Chondrocyte (in vitro differentiated cells): ENCODE results near the gene SLC7A1. TPM values are rescaled to one million over a fixed set of nuclear protein-coding genes. Genes with fewer than 3 reads are reported as not detected.

ENCODE experiments used
- DNase-seq: peaks from one replicate; pipeline ENCODE4 v3.0.0; 2021; ENCODE audit warnings: mixed read lengths, low spot score
- H3K27ac Mint-ChIP-seq: one replicate; pipeline ENCODE4 v1.8.0; 2021; ENCODE audit warnings: mild to moderate bottlenecking, moderate library complexity, mixed read lengths; ENCODE audit not compliant: unreplicated experiment
- H3K27me3 Mint-ChIP-seq: 2 replicates; pipeline ENCODE4 v1.8.0; 2021; ENCODE audit warnings: low read depth, mixed read lengths
- H3K36me3 Mint-ChIP-seq: 2 replicates; pipeline ENCODE4 v1.8.0; 2021; ENCODE audit warnings: low read depth, mixed read lengths
- H3K4me1 Mint-ChIP-seq: 2 replicates; pipeline ENCODE4 v1.8.0; 2021; ENCODE audit warnings: low read depth, mild to moderate bottlenecking, mixed read lengths
- H3K4me3 Mint-ChIP-seq: one replicate; pipeline ENCODE4 v1.8.0; 2021; ENCODE audit warnings: mild to moderate bottlenecking, moderate library complexity, mixed read lengths; ENCODE audit not compliant: unreplicated experiment
- H3K9me3 Mint-ChIP-seq: 2 replicates; pipeline ENCODE4 v1.8.0; 2021; ENCODE audit warnings: low read depth, mixed read lengths
- total RNA-seq: library from RNA; stranded (reverse); gene quantifications from 3 replicates; pipeline ENCODE4 v1.2.1, GENCODE V29; 2021
- TF ChIP-seq, protein P1 (sequence below): fragments of 200-600 bp; sonication (generic); IDR thresholded peaks from 2 replicates; pipeline ENCODE4 v1.5.0; 2021; ENCODE audit warnings: antibody characterized with exemption, mild to moderate bottlenecking, moderate library complexity

SLC7A1 gene
- total RNA-seq, 1 donor from 2014 or later = 111 TPM

DNA sequence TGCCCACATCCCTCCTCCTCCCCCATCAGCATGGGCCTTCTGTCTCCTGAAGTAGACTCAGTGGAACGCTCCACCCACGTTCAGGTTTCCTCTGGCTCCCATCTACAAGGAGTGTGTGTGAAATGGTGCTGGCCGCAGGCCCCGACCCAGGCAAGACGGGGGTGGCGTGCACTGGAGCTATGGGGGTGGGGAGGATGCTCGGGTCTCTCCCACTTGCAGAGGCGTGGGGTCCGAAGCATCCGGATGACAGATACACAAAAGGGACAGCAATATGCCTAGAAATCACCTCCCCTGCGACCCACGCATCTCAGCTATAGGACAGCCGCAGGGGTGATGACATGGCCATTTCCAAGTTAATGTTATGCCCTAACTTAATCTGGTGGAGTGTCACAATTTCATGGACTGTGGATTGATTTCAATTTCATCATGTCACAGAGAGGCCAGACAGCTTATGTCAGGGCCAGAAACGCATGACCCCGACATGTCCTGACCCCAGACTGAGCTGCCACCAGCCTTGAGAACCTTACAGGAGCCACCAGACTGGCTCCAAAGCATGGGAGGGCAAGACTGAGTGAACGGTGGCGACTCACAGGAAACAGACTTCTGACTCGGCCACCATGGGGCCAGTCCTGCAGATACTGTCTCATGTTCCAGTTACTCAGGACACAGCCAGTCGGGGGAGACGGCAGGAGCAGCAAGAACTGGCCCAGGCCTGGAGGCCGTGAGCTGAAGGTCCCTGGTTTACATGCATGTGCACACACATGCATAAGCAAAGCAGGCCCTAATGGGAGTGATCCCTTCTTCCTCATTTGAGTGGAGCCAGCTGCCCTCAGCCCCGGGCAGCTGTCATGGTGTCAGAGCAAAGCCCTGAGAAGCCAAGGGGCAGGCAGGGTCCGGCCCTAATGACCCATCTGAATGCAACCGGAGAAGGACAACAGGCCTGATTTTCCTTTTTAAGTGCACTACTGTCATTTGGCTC, 82.2 kb downstream of the SLC7A1 start:
- H3K4me3 Mint-ChIP-seq = no peak overlapping the region
- no peaks in the 10 kb centered on the region for H3K9me3 Mint-ChIP-seq
- TF ChIP-seq, protein P1, sequence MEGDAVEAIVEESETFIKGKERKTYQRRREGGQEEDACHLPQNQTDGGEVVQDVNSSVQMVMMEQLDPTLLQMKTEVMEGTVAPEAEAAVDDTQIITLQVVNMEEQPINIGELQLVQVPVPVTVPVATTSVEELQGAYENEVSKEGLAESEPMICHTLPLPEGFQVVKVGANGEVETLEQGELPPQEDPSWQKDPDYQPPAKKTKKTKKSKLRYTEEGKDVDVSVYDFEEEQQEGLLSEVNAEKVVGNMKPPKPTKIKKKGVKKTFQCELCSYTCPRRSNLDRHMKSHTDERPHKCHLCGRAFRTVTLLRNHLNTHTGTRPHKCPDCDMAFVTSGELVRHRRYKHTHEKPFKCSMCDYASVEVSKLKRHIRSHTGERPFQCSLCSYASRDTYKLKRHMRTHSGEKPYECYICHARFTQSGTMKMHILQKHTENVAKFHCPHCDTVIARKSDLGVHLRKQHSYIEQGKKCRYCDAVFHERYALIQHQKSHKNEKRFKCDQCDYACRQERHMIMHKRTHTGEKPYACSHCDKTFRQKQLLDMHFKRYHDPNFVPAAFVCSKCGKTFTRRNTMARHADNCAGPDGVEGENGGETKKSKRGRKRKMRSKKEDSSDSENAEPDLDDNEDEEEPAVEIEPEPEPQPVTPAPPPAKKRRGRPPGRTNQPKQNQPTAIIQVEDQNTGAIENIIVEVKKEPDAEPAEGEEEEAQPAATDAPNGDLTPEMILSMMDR = no peak
- peaks cover 49% of the 10 kb centered on the region for H3K36me3 Mint-ChIP-seq
- H3K4me1 Mint-ChIP-seq = peaks cover 33% of the 10 kb centered on the region
- peak overlapping the region; percentile 69 for H3K27ac Mint-ChIP-seq
- no peak for DNase-seq
- H3K27me3 Mint-ChIP-seq = no peaks in the 10 kb centered on the region

DNA sequence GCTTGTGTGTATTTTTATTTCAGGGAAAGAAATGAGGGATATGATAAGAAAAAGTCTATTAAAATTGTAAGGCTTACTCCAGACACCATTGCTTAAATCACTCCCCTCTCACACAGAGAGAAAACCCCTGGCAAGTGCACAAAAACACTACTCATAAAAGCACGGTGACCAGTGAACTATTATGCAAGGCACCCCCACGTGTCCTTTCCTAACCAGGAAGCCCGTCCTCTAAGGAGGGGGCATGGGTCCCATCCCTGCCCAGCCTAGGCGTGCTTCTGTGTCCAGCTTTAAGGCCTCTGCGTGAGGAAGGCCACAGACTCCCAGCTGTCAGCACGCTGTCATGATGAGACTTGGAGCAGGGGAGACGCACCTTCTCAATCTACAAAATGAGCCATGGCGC, 83.5 kb downstream of the SLC7A1 start:
- H3K36me3 Mint-ChIP-seq = peaks cover 36% of the 10 kb centered on the region
- H3K4me3 Mint-ChIP-seq = no peak overlapping the region
- no peak for DNase-seq
- no peaks in the 10 kb centered on the region for H3K27me3 Mint-ChIP-seq
- TF ChIP-seq, protein P1 = no peak
- H3K4me1 Mint-ChIP-seq = peaks cover 33% of the 10 kb centered on the region
- no peaks in the 10 kb centered on the region for H3K9me3 Mint-ChIP-seq
- H3K27ac Mint-ChIP-seq = no peak overlapping the region

DNA sequence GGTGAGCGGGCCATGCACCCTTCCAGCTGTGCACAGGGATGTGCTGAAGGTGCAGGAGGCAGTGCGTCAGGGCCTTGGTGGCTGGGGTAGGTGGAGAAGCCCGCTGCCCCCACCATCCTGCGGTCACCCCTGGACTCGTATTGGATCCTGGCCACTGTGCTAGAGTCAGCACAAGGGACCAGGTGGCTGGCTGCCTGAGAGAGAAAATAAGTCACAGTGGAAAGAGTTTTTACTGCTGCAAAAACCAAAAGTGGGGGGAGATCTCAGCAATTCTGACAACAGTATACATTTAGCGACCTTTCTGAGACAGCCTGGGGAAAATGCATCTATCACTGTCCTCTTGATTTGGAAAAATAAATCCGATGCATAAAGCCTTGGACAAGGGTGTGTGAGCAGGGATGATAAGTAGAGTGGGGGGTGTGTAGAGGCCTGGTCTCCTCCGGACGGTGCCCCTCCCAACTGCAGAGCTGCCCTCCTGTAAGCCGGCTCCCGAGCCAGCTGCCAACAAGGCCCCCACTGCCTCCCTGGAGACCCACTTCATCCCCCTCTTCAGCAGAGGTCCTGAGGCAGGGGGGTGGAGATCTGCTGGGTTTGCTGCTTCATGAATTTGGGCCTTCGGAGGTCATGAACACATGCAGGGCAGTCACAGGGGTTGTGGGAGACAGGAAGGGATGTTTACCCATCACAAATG, 84.2 kb downstream of the SLC7A1 start:
- peaks cover 33% of the 10 kb centered on the region for H3K4me1 Mint-ChIP-seq
- no peaks in the 10 kb centered on the region for H3K9me3 Mint-ChIP-seq
- no peak overlapping the region for H3K4me3 Mint-ChIP-seq
- no peak overlapping the region for H3K27ac Mint-ChIP-seq
- TF ChIP-seq, protein P1 = no peak
- no peaks in the 10 kb centered on the region for H3K27me3 Mint-ChIP-seq
- DNase-seq = no peak
- peaks cover 32% of the 10 kb centered on the region for H3K36me3 Mint-ChIP-seq

DNA sequence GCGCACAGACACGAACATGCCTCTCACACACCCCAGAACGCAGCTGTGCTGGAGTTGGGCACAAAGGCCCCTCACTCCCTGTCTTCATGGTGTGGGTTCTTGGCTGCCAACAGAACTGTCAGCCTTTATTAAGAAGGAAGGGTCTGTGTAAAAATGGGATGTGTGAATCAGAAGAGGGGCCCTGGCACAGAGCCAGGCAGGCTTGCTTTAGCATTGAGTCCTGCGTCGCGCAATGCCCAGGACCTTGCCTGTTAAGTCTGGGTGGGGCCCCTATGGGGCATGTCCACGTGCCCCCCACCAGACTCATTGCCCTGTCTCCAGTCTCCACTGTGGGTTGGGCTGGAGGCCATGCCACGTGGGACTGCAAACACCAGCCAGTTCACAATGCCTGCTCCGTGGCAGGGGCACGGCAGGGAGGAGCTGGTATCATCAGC, 84.8 kb downstream of the SLC7A1 start:
- H3K9me3 Mint-ChIP-seq = no peaks in the 10 kb centered on the region
- peaks cover 28% of the 10 kb centered on the region for H3K36me3 Mint-ChIP-seq
- TF ChIP-seq, protein P1 = no peak
- no peak for DNase-seq
- H3K27ac Mint-ChIP-seq = no peak overlapping the region
- no peaks in the 10 kb centered on the region for H3K27me3 Mint-ChIP-seq
- peaks cover 33% of the 10 kb centered on the region for H3K4me1 Mint-ChIP-seq
- H3K4me3 Mint-ChIP-seq = no peak overlapping the region

DNA sequence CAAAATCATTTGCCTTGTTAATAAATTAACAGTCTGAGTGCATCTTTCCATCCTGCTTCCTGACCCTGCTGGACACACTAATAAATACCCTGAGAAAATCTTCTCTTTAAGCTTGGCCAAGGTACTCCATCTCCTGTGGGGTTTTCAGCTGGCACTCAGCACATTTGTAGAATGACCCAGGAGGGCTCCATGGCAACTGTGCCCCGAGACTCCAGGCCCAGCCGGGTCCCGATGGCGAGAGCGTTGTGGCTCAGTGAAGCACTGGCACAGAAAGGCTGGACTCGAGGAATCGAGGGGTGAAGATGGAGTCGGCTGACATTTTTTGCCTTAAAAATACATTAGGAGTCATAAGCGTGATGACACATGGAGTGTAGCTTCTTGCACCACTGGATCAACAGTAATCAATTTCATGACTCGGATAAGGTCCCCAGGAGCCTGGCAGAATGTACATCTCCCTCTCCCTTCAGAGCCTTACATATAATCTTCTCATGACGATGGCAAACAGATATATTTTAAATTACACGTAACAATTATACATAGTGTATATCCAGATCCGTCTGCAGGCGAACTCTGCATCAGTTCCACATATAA, 85.4 kb downstream of the SLC7A1 start:
- TF ChIP-seq, protein P1 = no peak
- Mint-ChIP-seq H3K4me1 (peaks cover 33% of the 10 kb centered on the region), H3K27ac (peak overlapping the region; percentile 68), H3K9me3 (no peaks in the 10 kb centered on the region), H3K4me3 (no peak overlapping the region), H3K27me3 (no peaks in the 10 kb centered on the region), H3K36me3 (peaks cover 27% of the 10 kb centered on the region)
- DNase-seq = no peak
